Smooth muscle cell (in vitro differentiated cells): ENCODE results near the gene ADK. TPM values are rescaled to one million over a fixed set of nuclear protein-coding genes. Genes with fewer than 3 reads are reported as not detected.

Experiments used
- DNase-seq: peaks from one replicate; lab custom pipeline; 2025; ENCODE audit not compliant: unreplicated experiment; lab: John Stamatoyannopoulos, UW
- H2AFZ ChIP-seq: fragments of 200-600 bp; sonication (generic); 2 replicates; pipeline ENCODE4 v1.6.0; 2016; ENCODE audit warnings: antibody characterized with exemption, low read depth, mild to moderate bottlenecking
- H3F3A ChIP-seq: fragments of 200-600 bp; sonication (generic); 2 replicates; pipeline ENCODE4 v1.6.0; 2017; ENCODE audit warnings: antibody characterized with exemption, low read depth
- H3K27ac ChIP-seq: fragments of 200-600 bp; sonication (generic); 2 replicates; pipeline ENCODE4 v1.5.1; 2016; ENCODE audit warnings: low read depth, mild to moderate bottlenecking
- H3K27me3 ChIP-seq: fragments of 200-600 bp; sonication (generic); 2 replicates; pipeline ENCODE4 v1.6.1; 2016; ENCODE audit warnings: low read depth, mild to moderate bottlenecking
- H3K36me3 ChIP-seq: fragments of 200-600 bp; sonication (generic); 2 replicates; pipeline ENCODE4 v1.5.1; 2016; ENCODE audit warnings: low read depth
- H3K4me1 ChIP-seq: fragments of 200-600 bp; sonication (generic); 2 replicates; pipeline ENCODE4 v1.5.1; 2016; ENCODE audit warnings: low read depth
- H3K4me2 ChIP-seq: fragments of 200-600 bp; sonication (generic); 2 replicates; pipeline ENCODE4 v1.6.0; 2016; ENCODE audit warnings: mild to moderate bottlenecking
- H3K4me3 ChIP-seq: fragments of 200-600 bp; sonication (generic); 2 replicates; pipeline ENCODE4 v1.5.1; 2016; ENCODE audit warnings: mild to moderate bottlenecking
- H3K79me2 ChIP-seq: fragments of 200-600 bp; sonication (generic); 2 replicates; pipeline ENCODE4 v1.6.0; 2016; ENCODE audit warnings: low read depth, mild to moderate bottlenecking
- H3K9ac ChIP-seq: fragments of 200-600 bp; sonication (generic); 2 replicates; pipeline ENCODE4 v1.6.0; 2016; ENCODE audit warnings: low read depth
- H3K9me3 ChIP-seq: fragments of 200-600 bp; sonication (generic); replicated peaks from 2 replicates; pipeline ENCODE4 v1.5.1; 2016; ENCODE audit warnings: low read depth
- H4K20me1 ChIP-seq: fragments of 200-600 bp; sonication (generic); 2 replicates; pipeline ENCODE4 v1.6.0; 2016; ENCODE audit warnings: low read depth
- CTCF ChIP-seq: fragments of 200-600 bp; sonication (generic); IDR thresholded peaks from 2 replicates; pipeline ENCODE4 v1.5.1; 2017; ENCODE audit warnings: borderline replicate concordance, mild to moderate bottlenecking, antibody characterized with exemption; ENCODE audit not compliant: insufficient read depth, poor library complexity, severe bottlenecking
- WGBS: methylation state at CpG from one replicate; pipeline ENCODE4 v1.1.7; 2016; ENCODE audit warnings: low lambda C conversion rate; 5-methylcytosine and 5-hydroxymethylcytosine counted together
- polyA plus RNA-seq: library from polyadenylated mRNA; unstranded; fragments of >200 nt; fragmentation: Nextera tagmentation; extraction: Ambion mirVana; gene quantifications from 2 replicates; pipeline ENCODE4 v1.2.1, GENCODE V29; 2016
- total RNA-seq: library from RNA; depleted of rRNA; stranded (reverse); fragments of >200 nt; gene quantifications from 2 replicates; pipeline ENCODE4 v1.2.3, GENCODE V29; 2014

The ADK gene
- total and polyA plus RNA-seq, 2 experiments from 2014 or later = 19.4 to 25.1 TPM

- H3K4me1 ChIP-seq = no peaks in the 10 kb centered on the region
- H3K79me2 ChIP-seq = no peaks in the 10 kb centered on the region
- H3K27me3 ChIP-seq = no peaks in the 10 kb centered on the region
- no peak overlapping the region for H2AFZ ChIP-seq
- no peaks in the 10 kb centered on the region for H3F3A ChIP-seq
- H3K4me3 ChIP-seq = no peak overlapping the region
- 98% methylated on average over 3 of the region's 3 CpGs for WGBS
- H3K36me3 ChIP-seq = no peaks in the 10 kb centered on the region
- TF ChIP-seq CTCF = no peak
- H3K9ac ChIP-seq = no peak overlapping the region
- H4K20me1 ChIP-seq = no peaks in the 10 kb centered on the region
- H3K4me2 ChIP-seq = no peak overlapping the region
- no peaks in the 10 kb centered on the region for H3K9me3 ChIP-seq
- no peak for DNase-seq
- H3K27ac ChIP-seq = no peak overlapping the region
Observed at GRCh38 chr10:74483356-74483755, 332.3 kb downstream of the ADK start.

- Histone ChIP-seq H3K79me2 (no peaks in the 10 kb centered on the region), H3K4me2 (no peak overlapping the region), H3K4me3 (no peak overlapping the region), H3K9me3 (no peaks in the 10 kb centered on the region), H3K27ac (no peak overlapping the region), H2AFZ (no peak overlapping the region), H4K20me1 (no peaks in the 10 kb centered on the region), H3F3A (no peaks in the 10 kb centered on the region), H3K27me3 (no peaks in the 10 kb centered on the region), H3K4me1 (no peaks in the 10 kb centered on the region), H3K9ac (no peak overlapping the region), H3K36me3 (no peaks in the 10 kb centered on the region)
- no peak for DNase-seq
- 100% methylated on average over 2 of the region's 2 CpGs for WGBS
- TF ChIP-seq CTCF = no peak
Observed at GRCh38 chr10:74485283-74485682, 334.3 kb downstream of the ADK start.

- Histone ChIP-seq H3K36me3 (no peaks in the 10 kb centered on the region), H3K27ac (no peak overlapping the region), H3F3A (no peaks in the 10 kb centered on the region), H3K79me2 (no peaks in the 10 kb centered on the region), H3K4me1 (no peaks in the 10 kb centered on the region), H3K4me2 (no peak overlapping the region), H3K4me3 (no peak overlapping the region), H4K20me1 (no peaks in the 10 kb centered on the region), H3K9ac (no peak overlapping the region), H2AFZ (no peak overlapping the region), H3K9me3 (no peaks in the 10 kb centered on the region), H3K27me3 (no peaks in the 10 kb centered on the region)
- TF ChIP-seq CTCF = no peak
- no peak for DNase-seq
- WGBS = 100% methylated on average over 1 of the region's 1 CpG
Observed at GRCh38 chr10:74486659-74487058, 335.6 kb downstream of the ADK start.

- Histone ChIP-seq H3K27me3 (no peaks in the 10 kb centered on the region), H3K36me3 (no peaks in the 10 kb centered on the region), H3F3A (no peaks in the 10 kb centered on the region), H3K4me3 (no peak overlapping the region), H3K4me2 (no peak overlapping the region), H3K9me3 (no peaks in the 10 kb centered on the region), H3K27ac (no peak overlapping the region), H2AFZ (no peak overlapping the region), H3K79me2 (no peaks in the 10 kb centered on the region), H3K4me1 (no peaks in the 10 kb centered on the region), H3K9ac (no peak overlapping the region), H4K20me1 (no peaks in the 10 kb centered on the region)
- no peak for TF ChIP-seq CTCF
- no peak for DNase-seq
Observed at GRCh38 chr10:74488907-74489306, 337.9 kb downstream of the ADK start.
